Esophagus squamous epithelium (tissue), 4 donors: ENCODE results near the gene FSIP2.

Experiments used
- CTCF ChIP-seq, 6 experiments: fragments of 450-650 bp in 4 of 6; fragments of 200-600 bp in 2 of 6; sonication (generic) in 2 of 6; IDR thresholded peaks; one replicate each; pipeline ENCODE4 v1.5.1; 2016 to 2019; ENCODE audit warnings: antibody characterized with exemption in 6 of 6, mild to moderate bottlenecking in 4 of 6, moderate library complexity in 4 of 6
- POLR2A ChIP-seq, 4 donors: fragments of 450-650 bp; IDR thresholded peaks; one replicate each; pipeline ENCODE4 v1.6.1; 2017; ENCODE audit warnings: antibody characterized with exemption in 4 of 4, mild to moderate bottlenecking in 4 of 4, moderate library complexity in 3 of 4

DNA sequence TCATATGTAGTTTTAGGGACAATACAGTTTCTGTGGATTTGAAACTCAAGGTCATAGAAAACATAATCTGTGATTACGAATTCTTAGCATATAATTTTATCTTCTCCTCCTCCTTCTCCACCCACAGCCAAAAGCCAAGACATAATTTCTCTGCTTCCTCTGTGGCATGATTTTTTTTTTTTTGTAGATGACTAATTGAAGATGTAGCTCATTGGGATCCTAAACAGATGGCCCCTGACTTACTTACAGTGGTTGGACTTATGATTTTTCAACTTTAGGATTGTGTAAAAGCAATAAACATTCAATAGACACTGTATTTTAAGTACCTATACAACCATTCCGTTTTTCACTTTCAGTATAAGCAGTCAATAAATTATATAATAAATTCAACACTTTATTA is 42.3 kb downstream of the FSIP2 start:
- no peak for TF ChIP-seq CTCF (IDR thresholded peaks at IDR 0.05)
- no peak for TF ChIP-seq POLR2A (IDR thresholded peaks at IDR 0.05)
